Neural progenitor cell (in vitro differentiated cells): ENCODE data around the gene LCE4A. TPM values are rescaled to one million over a fixed set of nuclear protein-coding genes. Genes with fewer than 3 reads are reported as not detected.
"Not testable (repeated sequence)": the region's sequence is repeated elsewhere in the genome, so short reads cannot be mapped to it uniquely, and the experiment has no call there.

ENCODE experiments used
- DNase-seq: peaks from one replicate; pipeline ENCODE4 v3.0.0-alpha.2; 2016; ENCODE audit warnings: low spot score
- H2AFZ ChIP-seq: fragments of 200-600 bp; sonication (generic); replicated peaks from 2 replicates; pipeline ENCODE4 v1.6.1; 2016; ENCODE audit warnings: antibody characterized with exemption
- H3F3A ChIP-seq: fragments of 200-600 bp; sonication (generic); 2 replicates; pipeline ENCODE4 v1.6.1; 2016; ENCODE audit warnings: antibody characterized with exemption, low read depth
- H3K27ac ChIP-seq: fragments of 200-600 bp; sonication (generic); 2 replicates; pipeline ENCODE4 v1.5.1; 2016; ENCODE audit warnings: mild to moderate bottlenecking
- H3K27me3 ChIP-seq: fragments of 200-600 bp; sonication (generic); 2 replicates; pipeline ENCODE4 v1.6.1; 2016; ENCODE audit warnings: mild to moderate bottlenecking, moderate library complexity
- H3K36me3 ChIP-seq: fragments of 200-600 bp; sonication (generic); 2 replicates; pipeline ENCODE4 v1.5.1; 2016
- H3K4me1 ChIP-seq: fragments of 200-600 bp; sonication (generic); 2 replicates; pipeline ENCODE4 v1.6.1; 2016; ENCODE audit warnings: mixed run types
- H3K4me2 ChIP-seq: fragments of 200-600 bp; sonication (generic); 2 replicates; pipeline ENCODE4 v1.6.1; 2016
- H3K4me3 ChIP-seq: fragments of 200-600 bp; sonication (generic); 2 replicates; pipeline ENCODE4 v1.5.1; 2016
- H3K79me2 ChIP-seq: fragments of 200-600 bp; sonication (generic); 2 replicates; pipeline ENCODE4 v1.6.1; 2016; ENCODE audit warnings: low read depth
- H3K9ac ChIP-seq: fragments of 200-600 bp; sonication (generic); 2 replicates; pipeline ENCODE4 v1.6.1; 2016
- H3K9me3 ChIP-seq: fragments of 200-600 bp; sonication (generic); 2 replicates; pipeline ENCODE4 v1.5.1; 2016; ENCODE audit warnings: low read depth
- H4K20me1 ChIP-seq: fragments of 200-600 bp; sonication (generic); 2 replicates; pipeline ENCODE4 v1.6.1; 2016; ENCODE audit warnings: low read depth
- H3K27ac Mint-ChIP-seq: 3 replicates; pipeline ENCODE4 v1.8.0; 2021; ENCODE audit warnings: mixed read lengths
- H3K27me3 Mint-ChIP-seq: 2 replicates; pipeline ENCODE4 v1.8.0; 2022; ENCODE audit warnings: low read depth, mild to moderate bottlenecking, inconsistent platforms, moderate library complexity, mixed read lengths; ENCODE audit not compliant: insufficient read depth
- H3K36me3 Mint-ChIP-seq: 3 replicates; pipeline ENCODE4 v1.8.0; 2021; ENCODE audit warnings: mixed read lengths
- H3K4me1 Mint-ChIP-seq: 3 replicates; pipeline ENCODE4 v1.8.0; 2021; ENCODE audit warnings: mixed read lengths
- H3K4me3 Mint-ChIP-seq: 3 replicates; pipeline ENCODE4 v1.8.0; 2021; ENCODE audit warnings: mild to moderate bottlenecking, moderate library complexity, mixed read lengths
- H3K9me3 Mint-ChIP-seq: 3 replicates; pipeline ENCODE4 v1.8.0; 2020; ENCODE audit warnings: mixed read lengths
- CTCF ChIP-seq: fragments of 200-600 bp; sonication (generic); IDR thresholded peaks from 2 replicates; pipeline ENCODE4 v1.5.1; 2017; ENCODE audit warnings: antibody characterized with exemption, mild to moderate bottlenecking
- EZH2 ChIP-seq: fragments of 200-600 bp; sonication (generic); IDR thresholded peaks from 2 replicates; pipeline ENCODE4 v1.6.1; 2017; ENCODE audit warnings: antibody characterized with exemption, mild to moderate bottlenecking, moderate library complexity
- EZH2phosphoT487 ChIP-seq: fragments of 200-600 bp; sonication (generic); IDR thresholded peaks from 2 replicates; pipeline ENCODE4 v1.6.1; 2017; ENCODE audit warnings: antibody characterized with exemption
- total RNA-seq: library from RNA; depleted of rRNA; stranded (reverse); fragments of >200 nt; gene quantifications from 2 replicates; pipeline ENCODE4 v1.2.3, GENCODE V29; 2015; ENCODE audit warnings: low replicate concordance

The LCE4A gene
- total RNA-seq, 1 donor from 2014 or later: not detected

- H3K36me3 Mint-ChIP-seq: no peaks in the 10 kb centered on the region
- no peak overlapping the region for H3K9ac ChIP-seq
- H3K4me3 Mint-ChIP-seq: no peak overlapping the region
- H3K27ac Mint-ChIP-seq: no peak overlapping the region
- no peak overlapping the region for H3K4me3 ChIP-seq
- H3K4me1 Mint-ChIP-seq: no peaks in the 10 kb centered on the region
- no peak overlapping the region for H3K27ac ChIP-seq
- no peaks in the 10 kb centered on the region for H3K36me3 ChIP-seq
- no peaks in the 10 kb centered on the region for H3F3A ChIP-seq
- H3K9me3 Mint-ChIP-seq: peaks cover 23% of the 10 kb centered on the region
- peaks cover 5% of the 10 kb centered on the region for H3K9me3 ChIP-seq
- H3K4me2 ChIP-seq: no peak overlapping the region
- no peak for TF ChIP-seq EZH2phosphoT487
- TF ChIP-seq EZH2: no peak
- no peaks in the 10 kb centered on the region for H3K27me3 ChIP-seq
- H3K27me3 Mint-ChIP-seq: peaks cover 4% of the 10 kb centered on the region
- DNase-seq: no peak
- H2AFZ ChIP-seq: no peak overlapping the region
- no peaks in the 10 kb centered on the region for H4K20me1 ChIP-seq
- H3K4me1 ChIP-seq: no peaks in the 10 kb centered on the region
- H3K79me2 ChIP-seq: no peaks in the 10 kb centered on the region
These were observed 26.3 kb upstream of the LCE4A start for GRCh38 chr1:152681616-152682015.

GRCh38 chr1:152683846-152684245 is 24.1 kb upstream of the LCE4A start:
- Mint-ChIP-seq H3K4me1 (no peaks in the 10 kb centered on the region), H3K36me3 (no peaks in the 10 kb centered on the region), H3K9me3 (peaks cover 26% of the 10 kb centered on the region), H3K4me3 (no peak overlapping the region), H3K27me3 (no peaks in the 10 kb centered on the region), H3K27ac (no peak overlapping the region)
- Histone ChIP-seq H3K4me1 (no peaks in the 10 kb centered on the region), H3K9ac (no peak overlapping the region), H3F3A (no peaks in the 10 kb centered on the region), H2AFZ (no peak overlapping the region), H3K27ac (no peak overlapping the region), H3K27me3 (no peaks in the 10 kb centered on the region), H3K36me3 (no peaks in the 10 kb centered on the region), H3K4me3 (no peak overlapping the region), H3K9me3 (peaks cover 6% of the 10 kb centered on the region), H3K4me2 (no peak overlapping the region), H4K20me1 (no peaks in the 10 kb centered on the region), H3K79me2 (no peaks in the 10 kb centered on the region)
- no peak for DNase-seq
- no peak for TF ChIP-seq EZH2
- TF ChIP-seq EZH2phosphoT487: no peak
- no peak for TF ChIP-seq CTCF

- H3K9ac ChIP-seq, H4K20me1 ChIP-seq, H3K4me1 ChIP-seq, H3K27me3 ChIP-seq, H3K79me2 ChIP-seq, H3F3A ChIP-seq, H3K27ac ChIP-seq, DNase-seq, H3K4me1 Mint-ChIP-seq, H3K4me2 ChIP-seq, H3K4me3 ChIP-seq, H3K36me3 Mint-ChIP-seq, H3K27me3 Mint-ChIP-seq, H2AFZ ChIP-seq, H3K4me3 Mint-ChIP-seq, H3K36me3 ChIP-seq, H3K27ac Mint-ChIP-seq: not testable (repeated sequence)
- peaks cover 37% of the 10 kb centered on the region for H3K9me3 Mint-ChIP-seq
- H3K9me3 ChIP-seq: peaks cover 14% of the 10 kb centered on the region
These were observed 22.1 kb upstream of the LCE4A start, which contains the start of gene LCE2B for GRCh38 chr1:152685823-152686222. Gene LCE2B (plus strand): TSS chr1:152686123. CDS start chr1:152686844, 721 bp downstream.

GRCh38 chr1:152697701-152698600 is 10.0 kb upstream of the LCE4A start, which contains the start of gene LCE2A:
Gene LCE2A (plus strand): TSS chr1:152698345. CDS start chr1:152698902, 557 bp downstream.
- H3K9me3 ChIP-seq: peaks cover 35% of the 10 kb centered on the region
- H3F3A ChIP-seq: no peaks in the 10 kb centered on the region
- no peaks in the 10 kb centered on the region for H3K4me1 Mint-ChIP-seq
- no peaks in the 10 kb centered on the region for H3K27me3 ChIP-seq
- no peak within 1 kb of the TSS for H3K9ac ChIP-seq
- no peak within 1 kb of the TSS for H3K27ac Mint-ChIP-seq
- peaks cover 2% of the 10 kb centered on the region for H3K27me3 Mint-ChIP-seq
- peaks cover 34% of the 10 kb centered on the region for H3K9me3 Mint-ChIP-seq
- no peaks in the 10 kb centered on the region for H3K36me3 ChIP-seq
- no peak within 1 kb of the TSS for H2AFZ ChIP-seq
- H3K79me2 ChIP-seq: no peaks in the 10 kb centered on the region
- no peak for DNase-seq
- no peak within 1 kb of the TSS for H3K4me3 ChIP-seq
- H3K4me3 Mint-ChIP-seq: no peak within 1 kb of the TSS
- TF ChIP-seq CTCF: no peak
- no peak for TF ChIP-seq EZH2phosphoT487
- no peak for TF ChIP-seq EZH2
- no peaks in the 10 kb centered on the region for H3K4me1 ChIP-seq
- no peak within 1 kb of the TSS for H3K27ac ChIP-seq
- H3K36me3 Mint-ChIP-seq: no peaks in the 10 kb centered on the region
- no peaks in the 10 kb centered on the region for H4K20me1 ChIP-seq
- no peak within 1 kb of the TSS for H3K4me2 ChIP-seq
